Endodermal cell (in vitro differentiated cells): Measurements from ENCODE around the gene TM9SF3. TPM values are rescaled to one million over a fixed set of nuclear protein-coding genes. Genes with fewer than 3 reads are reported as not detected.
A peak's percentile ranks its signal among the peaks of the same experiment; 100 is the strongest.

ENCODE experiments used
- DNase-seq: peaks from one replicate; pipeline ENCODE4 v3.0.0-alpha.2; 2017
- H3K27ac ChIP-seq: 2 replicates; pipeline ENCODE4 v1.5.1; 2013; ENCODE audit warnings: mild to moderate bottlenecking, low read depth, low read length, moderate library complexity
- H3K27me3 ChIP-seq: 2 replicates; pipeline ENCODE4 v1.6.1; 2013; ENCODE audit warnings: mild to moderate bottlenecking, low read length, moderate library complexity; ENCODE audit not compliant: insufficient read depth, control insufficient read depth, poor library complexity, severe bottlenecking
- H3K36me3 ChIP-seq: 2 replicates; pipeline ENCODE4 v1.7.0; 2013; ENCODE audit warnings: mild to moderate bottlenecking, low read length, moderate library complexity; ENCODE audit not compliant: control insufficient read depth, insufficient read depth
- H3K4me1 ChIP-seq: one replicate; pipeline ENCODE4 v1.7.0; 2013; ENCODE audit warnings: low read length; ENCODE audit not compliant: control insufficient read depth, insufficient read depth
- H3K4me3 ChIP-seq: 2 replicates; pipeline ENCODE4 v1.5.1; 2013; ENCODE audit warnings: mild to moderate bottlenecking, low read length, moderate library complexity
- H3K9ac ChIP-seq: 2 replicates; pipeline ENCODE4 v1.6.1; 2013; ENCODE audit warnings: mild to moderate bottlenecking, low read length, moderate library complexity; ENCODE audit not compliant: poor library complexity, severe bottlenecking; ENCODE audit errors: extremely low read depth
- H3K9me3 ChIP-seq: 2 replicates; pipeline ENCODE4 v1.6.1; 2013; ENCODE audit warnings: mild to moderate bottlenecking, low read length, moderate library complexity; ENCODE audit not compliant: control insufficient read depth
- H3K27ac Mint-ChIP-seq: 2 replicates; pipeline ENCODE4 v1.8.0; 2020; ENCODE audit warnings: mixed read lengths
- H3K27me3 Mint-ChIP-seq: 2 replicates; pipeline ENCODE4 v1.8.0; 2021; ENCODE audit warnings: mild to moderate bottlenecking, mixed read lengths; ENCODE audit not compliant: insufficient read depth
- H3K36me3 Mint-ChIP-seq: 2 replicates; pipeline ENCODE4 v1.8.0; 2020; ENCODE audit warnings: low read depth, mixed read lengths
- H3K4me1 Mint-ChIP-seq: 2 replicates; pipeline ENCODE4 v1.8.0; 2020; ENCODE audit warnings: mixed read lengths
- H3K4me3 Mint-ChIP-seq: 2 replicates; pipeline ENCODE4 v1.8.0; 2020; ENCODE audit warnings: mild to moderate bottlenecking, moderate library complexity, mixed read lengths
- H3K9me3 Mint-ChIP-seq: 2 replicates; pipeline ENCODE4 v1.8.0; 2020; ENCODE audit warnings: mild to moderate bottlenecking, mixed read lengths
- WGBS, 2 experiments: methylation state at CpG; one replicate each; pipeline versions ENCODE4 v1.1.5 to v1.1.7; 2013; ENCODE audit warnings: missing lambda C conversion rate in 2 of 2, mixed read lengths in 1 of 2; ENCODE audit not compliant: insufficient coverage in 1 of 2, insufficient read length in 1 of 2; 5-methylcytosine and 5-hydroxymethylcytosine counted together
- total RNA-seq, 2 donors: library from RNA; stranded (reverse); fragmentation: NEBNext Ultra II Directional in 1 of 2; extraction: Animal tissue kit (Norgen Biotek cat#: 25700) in 1 of 2; gene quantifications; 2 replicates in 1 of 2; 3 replicates in 1 of 2; pipeline ENCODE4 v1.2.1, GENCODE V29; 2021
- TF ChIP-seq, protein P1 (sequence below): fragments of 200-600 bp; sonication (generic); conservative IDR thresholded peaks from 2 replicates; pipeline ENCODE4 v1.5.0; 2021; ENCODE audit warnings: antibody characterized with exemption, mild to moderate bottlenecking

The TM9SF3 gene
- total RNA-seq, 2 donors from 2014 or later, result 134 to 137 TPM

- DNase-seq, result no peak
- TF ChIP-seq, protein P1, sequence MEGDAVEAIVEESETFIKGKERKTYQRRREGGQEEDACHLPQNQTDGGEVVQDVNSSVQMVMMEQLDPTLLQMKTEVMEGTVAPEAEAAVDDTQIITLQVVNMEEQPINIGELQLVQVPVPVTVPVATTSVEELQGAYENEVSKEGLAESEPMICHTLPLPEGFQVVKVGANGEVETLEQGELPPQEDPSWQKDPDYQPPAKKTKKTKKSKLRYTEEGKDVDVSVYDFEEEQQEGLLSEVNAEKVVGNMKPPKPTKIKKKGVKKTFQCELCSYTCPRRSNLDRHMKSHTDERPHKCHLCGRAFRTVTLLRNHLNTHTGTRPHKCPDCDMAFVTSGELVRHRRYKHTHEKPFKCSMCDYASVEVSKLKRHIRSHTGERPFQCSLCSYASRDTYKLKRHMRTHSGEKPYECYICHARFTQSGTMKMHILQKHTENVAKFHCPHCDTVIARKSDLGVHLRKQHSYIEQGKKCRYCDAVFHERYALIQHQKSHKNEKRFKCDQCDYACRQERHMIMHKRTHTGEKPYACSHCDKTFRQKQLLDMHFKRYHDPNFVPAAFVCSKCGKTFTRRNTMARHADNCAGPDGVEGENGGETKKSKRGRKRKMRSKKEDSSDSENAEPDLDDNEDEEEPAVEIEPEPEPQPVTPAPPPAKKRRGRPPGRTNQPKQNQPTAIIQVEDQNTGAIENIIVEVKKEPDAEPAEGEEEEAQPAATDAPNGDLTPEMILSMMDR, result no peak
- Mint-ChIP-seq H3K4me1 (peaks cover 28% of the 10 kb centered on the region), H3K27me3 (no peaks in the 10 kb centered on the region), H3K36me3 (no peaks in the 10 kb centered on the region), H3K27ac (no peak overlapping the region), H3K4me3 (no peak overlapping the region), H3K9me3 (no peaks in the 10 kb centered on the region)
- 100% methylated on average over 1 of the region's 1 CpG for WGBS, 2 experiments
- no peaks in the 10 kb centered on the region for H3K27me3 ChIP-seq
- H3K4me1 ChIP-seq, result peaks cover 4% of the 10 kb centered on the region
- no peak overlapping the region for H3K27ac ChIP-seq
- H3K36me3 ChIP-seq, result peaks cover 10% of the 10 kb centered on the region
- H3K9ac ChIP-seq, result no peak overlapping the region
- H3K4me3 ChIP-seq, result peak overlapping the region; percentile 34
- H3K9me3 ChIP-seq, result no peaks in the 10 kb centered on the region
Observed at GRCh38 chr10:96584035-96584434, 2.8 kb downstream of the TM9SF3 start.

DNA sequence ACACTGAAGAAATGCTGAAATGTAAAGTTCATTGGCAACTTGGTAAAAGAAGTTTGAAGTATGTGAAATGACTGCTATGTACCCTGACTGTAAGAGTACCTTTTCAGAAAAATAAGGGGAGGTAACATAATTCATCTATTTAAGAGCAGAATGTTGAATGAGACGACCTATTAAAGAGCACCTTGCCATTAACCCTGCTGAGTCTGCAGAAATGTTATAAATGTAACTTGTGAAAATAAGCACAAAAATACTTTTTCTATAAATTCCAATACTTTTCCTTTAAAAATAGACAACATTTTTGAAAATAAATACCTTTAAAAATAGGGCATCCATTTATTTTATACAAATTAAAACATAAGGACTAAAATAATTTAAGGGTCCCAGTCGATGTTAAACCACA, 7.7 kb downstream of the TM9SF3 start:
- H3K4me1 ChIP-seq, result no peaks in the 10 kb centered on the region
- no peaks in the 10 kb centered on the region for H3K27me3 ChIP-seq
- H3K9ac ChIP-seq, result no peak overlapping the region
- no peak overlapping the region for H3K27ac ChIP-seq
- Mint-ChIP-seq H3K4me3 (no peak overlapping the region), H3K27ac (no peak overlapping the region), H3K27me3 (no peaks in the 10 kb centered on the region), H3K9me3 (no peaks in the 10 kb centered on the region), H3K4me1 (peaks cover 28% of the 10 kb centered on the region), H3K36me3 (peaks cover 18% of the 10 kb centered on the region)
- H3K4me3 ChIP-seq, result no peak overlapping the region
- WGBS, 2 experiments, result 94% methylated on average over 2 of the region's 2 CpGs; no CpG with 5 or more reads in 1 of the 2 experiments
- no peak for DNase-seq
- TF ChIP-seq, protein P1, result no peak
- peaks cover 31% of the 10 kb centered on the region for H3K36me3 ChIP-seq
- no peaks in the 10 kb centered on the region for H3K9me3 ChIP-seq

GRCh38 chr10:96578633-96579032, 8.2 kb downstream of the TM9SF3 start:
- no peak for DNase-seq
- Mint-ChIP-seq H3K9me3 (no peaks in the 10 kb centered on the region), H3K4me1 (peaks cover 33% of the 10 kb centered on the region), H3K27me3 (no peaks in the 10 kb centered on the region), H3K4me3 (no peak overlapping the region), H3K36me3 (peaks cover 23% of the 10 kb centered on the region), H3K27ac (peak overlapping the region; percentile 2)
- TF ChIP-seq, protein P1, result no peak
- no peak overlapping the region for H3K4me3 ChIP-seq
- no peaks in the 10 kb centered on the region for H3K27me3 ChIP-seq
- peaks cover 31% of the 10 kb centered on the region for H3K36me3 ChIP-seq
- no peaks in the 10 kb centered on the region for H3K4me1 ChIP-seq
- WGBS, 2 experiments, result 81 to 95% methylated on average over 4 to 5 of the region's 5 CpGs
- H3K9ac ChIP-seq, result no peak overlapping the region
- H3K9me3 ChIP-seq, result no peaks in the 10 kb centered on the region
- H3K27ac ChIP-seq, result no peak overlapping the region
